H1 (cell line): ENCODE results near the gene GPR150. TPM values are rescaled to one million over a fixed set of nuclear protein-coding genes. Genes with fewer than 3 reads are reported as not detected.

ENCODE experiments used
- CEBPB ChIP-seq: IDR thresholded peaks from 2 replicates; pipeline ENCODE4 v1.6.1; 2012; ENCODE audit warnings: low read depth, low read length
- CHD1 ChIP-seq: IDR thresholded peaks from 2 replicates; pipeline ENCODE4 v1.6.1; 2012; ENCODE audit warnings: low read depth, low read length, improper control_type of control experiment
- CHD7 ChIP-seq: fragments of 300-600 bp; sonication (generic); IDR thresholded peaks from 2 replicates; pipeline ENCODE4 v1.7.1; 2012; ENCODE audit warnings: low read length, moderate library complexity, mild to moderate bottlenecking, inconsistent platforms; ENCODE audit not compliant: insufficient replicate concordance
- KDM5A ChIP-seq: fragments of 200-600 bp; IDR thresholded peaks from 2 replicates; pipeline ENCODE4 v1.7.1; 2012; ENCODE audit warnings: mild to moderate bottlenecking, low read length, inconsistent platforms, mixed read lengths
- RAD21 ChIP-seq, 2 experiments: IDR thresholded peaks in 1 of 2; conservative IDR thresholded peaks in 1 of 2; 2 replicates each; pipeline ENCODE4 v1.6.1; 2011; ENCODE audit warnings: low read depth in 2 of 2, low read length in 2 of 2, improper control_type of control experiment in 1 of 2, inconsistent platforms in 1 of 2, mild to moderate bottlenecking in 1 of 2, moderate library complexity in 1 of 2
- RNF2 ChIP-seq: fragments of 200-900, 300-1000 bp; sonication (generic); IDR thresholded peaks from 2 replicates; pipeline ENCODE4 v1.7.1; 2016; ENCODE audit warnings: borderline replicate concordance, low read depth, mild to moderate bottlenecking, antibody characterized with exemption, low read length; ENCODE audit not compliant: poor library complexity, severe bottlenecking; ENCODE audit errors: missing control alignments
- SIRT6 ChIP-seq: IDR thresholded peaks from one replicate; pipeline ENCODE4 v1.7.1; 2012; ENCODE audit warnings: low read length, inconsistent platforms
- SP1 ChIP-seq: IDR thresholded peaks from 2 replicates; pipeline ENCODE4 v1.6.1; 2011; ENCODE audit warnings: low read depth, low read length
- SUZ12 ChIP-seq: fragments of 200-600 bp; sonication (generic); IDR thresholded peaks from 2 replicates; pipeline ENCODE4 v1.6.1; 2012; ENCODE audit warnings: mild to moderate bottlenecking, inconsistent platforms, low read length, moderate library complexity, mixed read lengths
- USF2 ChIP-seq: IDR thresholded peaks from 2 replicates; pipeline ENCODE4 v1.6.1; 2011; ENCODE audit warnings: low read length, improper control_type of control experiment
- ZNF274 ChIP-seq: IDR thresholded peaks from 2 replicates; pipeline ENCODE4 v1.7.0; 2012; ENCODE audit warnings: low read length, borderline replicate concordance; ENCODE audit errors: extremely low read depth
- polyA plus RNA-seq, 7 experiments: library from polyadenylated mRNA; depleted of rRNA in 3 of 7; stranded (reverse) in 5 of 7; unstranded in 2 of 7; fragments of >200 nt in 5 of 7; fragments of 200-250 nt in 2 of 7; gene quantifications; 1 replicate in 5 of 7; 2 replicates in 1 of 7; 4 replicates in 1 of 7; pipeline versions ENCODE4 v1.2.1 to v1.2.3, GENCODE V29; 2011 to 2013; ENCODE audit warnings: missing spikeins in 2 of 7, mixed read lengths in 2 of 7
- total RNA-seq: library from RNA; stranded (reverse); fragmentation: NEBNext Ultra II Directional; extraction: Animal tissue kit (Norgen Biotek cat#: 25700); gene quantifications from 2 replicates; pipeline ENCODE4 v1.2.1, GENCODE V29; 2021

The GPR150 gene
- total and polyA plus RNA-seq, 2 of the 8 experiments (the other 6 are each of a cell fraction or from before 2014, with no cell fraction given), result 0.14 TPM; not detected in 1

- TF ChIP-seq CHD7, result no peak
- no peak for TF ChIP-seq CHD1
- TF ChIP-seq CEBPB, result no peak
- no peak for TF ChIP-seq USF2
- no peak for TF ChIP-seq RNF2
- TF ChIP-seq SIRT6, result no peak
- TF ChIP-seq RAD21 (IDR thresholded peaks at IDR 0.05 in 1 of 2, conservative IDR thresholded peaks at IDR 0.05 in 1 of 2; ENCODE audit: low read depth in 2 of 2, low read length in 2 of 2), result no peak
- TF ChIP-seq SUZ12, result no peak
- TF ChIP-seq SP1, result no peak
- TF ChIP-seq ZNF274, result no peak
- no peak for TF ChIP-seq KDM5A
Measured at GRCh38 chr5:95626701-95627100, 6.8 kb downstream of the GPR150 start (continued).
